Stimulated activated CD4-positive, alpha-beta T cell treated with anti-CD3 and anti-CD28 coated beads, Interleukin-12 subunit alpha, Interleukin-12 subunit beta, amount 100 ng/mL, for 24 hours (primary cell): ENCODE results near the gene ZP2.
"Not testable (repeated sequence)": the region's sequence is repeated elsewhere in the genome, so short reads cannot be mapped to it uniquely, and the experiment has no call there.

Experiments used
- DNase-seq, 2 experiments: peaks; one replicate each; pipeline ENCODE4 v3.0.0-alpha.2; 2020; ENCODE audit warnings: low read depth in 2 of 2

Gene ZP2

GRCh38 chr16:21211486-21211885 lies at the start of gene ZP2:
TSS of gene ZP2 (minus strand) at chr16:21211574. CDS start at chr16:21211547, 27 bp downstream.
- DNase-seq, result no peak

- no peak for DNase-seq
Measured at GRCh38 chr16:21257284-21257683, 45.9 kb upstream of the ZP2 start.

- no peak for DNase-seq
Measured at GRCh38 chr16:21256636-21257035, 45.3 kb upstream of the ZP2 start.

GRCh38 chr16:21253470-21253869 lies 42.1 kb upstream of the ZP2 start:
- DNase-seq, result no peak

- DNase-seq, result no peak
Measured at GRCh38 chr16:21250072-21250923, 38.9 kb upstream of the ZP2 start.

GRCh38 chr16:21248179-21248578 lies 36.8 kb upstream of the ZP2 start:
- not testable (repeated sequence) for DNase-seq

- no peak for DNase-seq
Measured at GRCh38 chr16:21244518-21245215, 33.3 kb upstream of the ZP2 start.

GRCh38 chr16:21242756-21243155 lies 31.4 kb upstream of the ZP2 start:
- DNase-seq, result no peak

- DNase-seq, result no peak
Measured at GRCh38 chr16:21239646-21240045, 28.3 kb upstream of the ZP2 start.

GRCh38 chr16:21236831-21237230 lies 25.5 kb upstream of the ZP2 start:
- DNase-seq, result no peak

GRCh38 chr16:21235199-21235585 lies 23.8 kb upstream of the ZP2 start:
- no peak for DNase-seq

- DNase-seq, result no peak
Measured at GRCh38 chr16:21233521-21234150, 22.3 kb upstream of the ZP2 start, which contains the start of gene ANKS4B. TSS of gene ANKS4B (plus strand) at chr16:21233699. CDS start at chr16:21233738, 39 bp downstream.

GRCh38 chr16:21233045-21233520 lies 21.7 kb upstream of the ZP2 start:
- DNase-seq, result no peak

GRCh38 chr16:21228361-21228872 lies 17.0 kb upstream of the ZP2 start:
- DNase-seq, result no peak

GRCh38 chr16:21227866-21228265 lies 16.5 kb upstream of the ZP2 start:
- DNase-seq, result no peak

GRCh38 chr16:21226749-21227148 lies 15.4 kb upstream of the ZP2 start:
- no peak for DNase-seq

GRCh38 chr16:21224800-21225199 lies 13.4 kb upstream of the ZP2 start:
- no peak for DNase-seq

GRCh38 chr16:21223787-21224186 lies 12.4 kb upstream of the ZP2 start:
- no peak for DNase-seq

GRCh38 chr16:21222495-21223337 lies 11.3 kb upstream of the ZP2 start:
- no peak for DNase-seq

- no peak for DNase-seq
Measured at GRCh38 chr16:21219551-21219950, 8.2 kb upstream of the ZP2 start.

GRCh38 chr16:21218153-21218552 lies 6.8 kb upstream of the ZP2 start:
- DNase-seq, result no peak
